Gastrocnemius medialis (tissue), 4 donors: Measurements from ENCODE around the gene CFAP299. TPM values are rescaled to one million over a fixed set of nuclear protein-coding genes. Genes with fewer than 3 reads are reported as not detected.

Source experiments
- ATAC-seq, 2 donors: fragments of 150-250 bp; one replicate each; pipeline ENCODE4 v1.9.1; 2016
- DNase-seq, 2 donors: peaks; one replicate each; pipeline ENCODE4 v3.0.0-alpha.2; 2019
- H3K27ac ChIP-seq, 4 donors: fragments of 200-600 bp; sonication (generic); 1 replicate in 1 of 4; 2 replicates in 3 of 4; pipeline ENCODE4 v1.5.1; 2016 to 2018; ENCODE audit warnings: mild to moderate bottlenecking in 2 of 4, moderate library complexity in 1 of 4
- H3K27me3 ChIP-seq, 3 donors: fragments of 200-600 bp; sonication (generic) in 2 of 3; 1 replicate in 1 of 3; 2 replicates in 2 of 3; pipeline versions ENCODE4 v1.5.1 to v1.6.0; 2016 to 2019; ENCODE audit warnings: mild to moderate bottlenecking in 1 of 3, moderate library complexity in 1 of 3
- H3K36me3 ChIP-seq, 2 donors: fragments of 200-600 bp; sonication (generic) in 1 of 2; one replicate each; pipeline ENCODE4 v1.5.1; 2017 to 2018
- H3K4me1 ChIP-seq, 2 donors: fragments of 200-600 bp; sonication (generic) in 1 of 2; one replicate each; pipeline ENCODE4 v1.5.1; 2016 to 2017; ENCODE audit warnings: mild to moderate bottlenecking in 2 of 2
- H3K4me3 ChIP-seq, 4 donors: fragments of 200-600 bp; sonication (generic) in 3 of 4; 1 replicate in 1 of 4; 2 replicates in 3 of 4; pipeline ENCODE4 v1.5.1; 2016 to 2019; ENCODE audit warnings: mild to moderate bottlenecking in 2 of 4
- H3K9me3 ChIP-seq, 3 donors: fragments of 200-600 bp; sonication (generic) in 2 of 3; 1 replicate in 1 of 3; 2 replicates in 2 of 3; pipeline ENCODE4 v1.5.1; 2016 to 2019
- POLR2A ChIP-seq, 2 donors: fragments of 450-650 bp; IDR thresholded peaks; one replicate each; pipeline ENCODE4 v1.6.1; 2017; ENCODE audit warnings: antibody characterized with exemption in 2 of 2, mild to moderate bottlenecking in 2 of 2, moderate library complexity in 2 of 2
- in situ Hi-C, 4 donors: fragments of 200-750 bp; cut with MboI; loops; one replicate each; pipeline versions ENCODE4 v1.15.0 to v1.8.0; 2017; ENCODE audit warnings: low sequenced_read_pairs in 4 of 4
- intact Hi-C: fragments of 100-400 bp; cut with DNase I; formaldehyde crosslinking; loops from one replicate; pipeline ENCODE4 v1.15.1; 2023; ENCODE audit warnings: low total_unique reads
- total RNA-seq, 4 donors: library from RNA; depleted of rRNA; stranded (reverse); fragments of >200 nt; gene quantifications; one replicate each; pipeline versions ENCODE4 v1.1.0 to v1.2.3, GENCODE V29; 2016
- TF ChIP-seq, protein P1 (sequence below), 5 experiments: fragments of 450-650 bp in 3 of 5; fragments of 200-600 bp in 2 of 5; sonication (generic) in 2 of 5; IDR thresholded peaks in 4 of 5; conservative IDR thresholded peaks in 1 of 5; 1 replicate in 4 of 5; 2 replicates in 1 of 5; pipeline ENCODE4 v1.5.1; 2016 to 2019; ENCODE audit warnings: antibody characterized with exemption in 5 of 5, mild to moderate bottlenecking in 3 of 5, moderate library complexity in 3 of 5

Gene CFAP299
- total RNA-seq, 4 donors from 2014 or later, result not detected

DNA sequence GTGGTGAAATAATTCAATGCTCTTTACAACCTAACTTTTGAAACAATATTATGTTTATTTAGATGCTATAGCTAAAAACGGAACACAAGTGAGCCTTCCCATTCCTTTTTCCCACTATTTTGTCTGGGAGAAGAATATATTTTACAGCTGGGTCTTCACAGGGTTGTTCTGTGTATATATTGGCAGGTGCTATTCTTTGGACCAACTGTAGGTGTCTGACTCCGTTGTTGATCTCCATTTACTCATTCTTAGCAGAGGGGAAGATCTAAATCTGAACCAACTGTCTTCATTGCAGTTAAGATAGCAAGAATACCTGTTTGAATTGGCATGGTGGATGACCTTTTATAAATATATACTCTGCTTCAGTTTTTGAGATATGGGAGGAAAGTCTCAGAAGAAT is 257.4 kb downstream of the CFAP299 start:
- TF ChIP-seq, protein P1, sequence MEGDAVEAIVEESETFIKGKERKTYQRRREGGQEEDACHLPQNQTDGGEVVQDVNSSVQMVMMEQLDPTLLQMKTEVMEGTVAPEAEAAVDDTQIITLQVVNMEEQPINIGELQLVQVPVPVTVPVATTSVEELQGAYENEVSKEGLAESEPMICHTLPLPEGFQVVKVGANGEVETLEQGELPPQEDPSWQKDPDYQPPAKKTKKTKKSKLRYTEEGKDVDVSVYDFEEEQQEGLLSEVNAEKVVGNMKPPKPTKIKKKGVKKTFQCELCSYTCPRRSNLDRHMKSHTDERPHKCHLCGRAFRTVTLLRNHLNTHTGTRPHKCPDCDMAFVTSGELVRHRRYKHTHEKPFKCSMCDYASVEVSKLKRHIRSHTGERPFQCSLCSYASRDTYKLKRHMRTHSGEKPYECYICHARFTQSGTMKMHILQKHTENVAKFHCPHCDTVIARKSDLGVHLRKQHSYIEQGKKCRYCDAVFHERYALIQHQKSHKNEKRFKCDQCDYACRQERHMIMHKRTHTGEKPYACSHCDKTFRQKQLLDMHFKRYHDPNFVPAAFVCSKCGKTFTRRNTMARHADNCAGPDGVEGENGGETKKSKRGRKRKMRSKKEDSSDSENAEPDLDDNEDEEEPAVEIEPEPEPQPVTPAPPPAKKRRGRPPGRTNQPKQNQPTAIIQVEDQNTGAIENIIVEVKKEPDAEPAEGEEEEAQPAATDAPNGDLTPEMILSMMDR (IDR thresholded peaks at IDR 0.05 in 4 of 5, conservative IDR thresholded peaks at IDR 0.05 in 1 of 5), result no peak
- TF ChIP-seq POLR2A (IDR thresholded peaks at IDR 0.05), result no peak
- in situ Hi-C loops, result no loop called here

GRCh38 chr4:80594701-80595100 is 259.2 kb downstream of the CFAP299 start:
- TF ChIP-seq POLR2A (IDR thresholded peaks at IDR 0.05), result no peak
- TF ChIP-seq, protein P1 (IDR thresholded peaks at IDR 0.05 in 4 of 5, conservative IDR thresholded peaks at IDR 0.05 in 1 of 5), result no peak
- no peaks in the 10 kb centered on the region for H3K9me3 ChIP-seq
- intact Hi-C loops (no loop called here), in situ Hi-C loops (no loop called here)
- ATAC-seq (no peak), DNase-seq (no peak)
- no peaks in the 10 kb centered on the region for H3K36me3 ChIP-seq
- no peak overlapping the region for H3K27ac ChIP-seq
- H3K4me1 ChIP-seq, result no peaks in the 10 kb centered on the region
- peaks cover 0 to 3% (median 0%) of the 10 kb centered on the region in 3 donors for H3K27me3 ChIP-seq
- H3K4me3 ChIP-seq, result no peak overlapping the region

More for the DNA sequence above, 257.4 kb downstream of the CFAP299 start:
- Histone ChIP-seq H3K9me3 (no peaks in the 10 kb centered on the region), H3K4me1 (no peaks in the 10 kb centered on the region), H3K4me3 (no peak overlapping the region), H3K36me3 (no peaks in the 10 kb centered on the region), H3K27me3 (no peaks in the 10 kb centered on the region), H3K27ac (no peak overlapping the region)
- intact Hi-C loops, result no loop called here
- DNase-seq, result no peak
- no peak for ATAC-seq

DNA sequence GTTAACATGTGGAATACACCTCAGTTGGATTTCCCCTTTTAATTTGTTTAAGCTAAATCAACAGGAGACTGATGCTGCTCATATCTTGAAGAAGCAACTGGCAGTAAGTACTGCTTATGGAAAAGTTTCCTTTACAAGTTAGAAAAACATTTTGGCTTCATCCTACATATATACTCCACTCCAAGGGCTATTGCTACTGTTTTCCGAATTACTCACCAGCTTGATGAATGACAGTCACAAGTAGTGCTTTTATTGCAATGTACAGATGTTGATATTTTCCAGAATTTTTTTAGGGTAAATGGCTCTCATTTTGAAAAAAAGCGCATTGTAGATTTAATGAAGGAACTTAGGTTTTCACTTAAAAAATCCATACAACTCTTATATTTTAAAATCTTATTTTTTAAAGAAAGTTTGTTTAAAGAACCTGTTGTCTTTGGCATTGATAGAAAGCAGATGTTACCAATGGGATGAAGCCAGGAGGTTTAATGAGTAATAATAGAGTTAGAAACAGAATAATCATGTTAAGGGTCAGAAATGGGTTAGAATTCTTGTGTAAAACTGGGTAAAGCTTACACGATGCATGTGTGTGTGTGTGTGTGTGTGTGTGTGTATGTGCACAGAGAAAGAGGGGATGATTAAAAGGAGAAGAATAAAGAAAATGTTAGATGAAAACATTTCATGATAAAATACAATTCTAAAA is 272.9 kb downstream of the CFAP299 start:
- Histone ChIP-seq H3K27ac (no peak overlapping the region), H3K36me3 (no peaks in the 10 kb centered on the region), H3K9me3 (no peaks in the 10 kb centered on the region), H3K4me1 (no peaks in the 10 kb centered on the region), H3K27me3 (no peaks in the 10 kb centered on the region), H3K4me3 (no peak overlapping the region)
- no peak for TF ChIP-seq POLR2A (IDR thresholded peaks at IDR 0.05)
- TF ChIP-seq, protein P1 (IDR thresholded peaks at IDR 0.05 in 4 of 5, conservative IDR thresholded peaks at IDR 0.05 in 1 of 5), result no peak
- intact Hi-C loops, result no loop called here
- DNase-seq (no peak), ATAC-seq (no peak)
- in situ Hi-C loops, result no loop called here

DNA sequence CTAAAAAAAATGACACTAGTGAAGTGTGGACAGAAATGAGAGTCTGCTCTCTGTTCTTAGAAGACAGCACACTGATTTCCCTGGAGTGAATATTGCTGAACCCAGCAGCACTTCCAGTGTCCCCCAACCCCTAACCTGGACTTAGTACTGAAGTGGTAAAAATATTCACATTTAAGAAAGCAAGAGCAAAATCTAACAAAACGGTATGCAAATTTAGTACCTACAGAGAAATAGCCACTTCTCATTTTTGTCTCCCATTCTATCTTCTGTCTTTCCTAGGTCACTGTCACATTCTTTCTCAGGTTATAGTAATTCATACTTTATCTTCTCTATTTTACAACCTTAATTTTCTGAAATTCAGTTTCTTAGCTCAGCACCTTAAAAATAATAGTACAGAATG is 274.7 kb downstream of the CFAP299 start:
- no peak overlapping the region for H3K4me3 ChIP-seq
- in situ Hi-C loops, result no loop called here
- no peaks in the 10 kb centered on the region for H3K36me3 ChIP-seq
- H3K27me3 ChIP-seq, result no peaks in the 10 kb centered on the region
- intact Hi-C loops, result no loop called here
- H3K9me3 ChIP-seq, result no peaks in the 10 kb centered on the region
- no peaks in the 10 kb centered on the region for H3K4me1 ChIP-seq
- TF ChIP-seq POLR2A (IDR thresholded peaks at IDR 0.05), result no peak
- TF ChIP-seq, protein P1 (IDR thresholded peaks at IDR 0.05 in 4 of 5, conservative IDR thresholded peaks at IDR 0.05 in 1 of 5), result no peak
- DNase-seq (no peak), ATAC-seq (no peak)
- no peak overlapping the region for H3K27ac ChIP-seq
